ENCODE measurements around the gene SEPTIN6.

SEPTIN6 gene

DNA sequence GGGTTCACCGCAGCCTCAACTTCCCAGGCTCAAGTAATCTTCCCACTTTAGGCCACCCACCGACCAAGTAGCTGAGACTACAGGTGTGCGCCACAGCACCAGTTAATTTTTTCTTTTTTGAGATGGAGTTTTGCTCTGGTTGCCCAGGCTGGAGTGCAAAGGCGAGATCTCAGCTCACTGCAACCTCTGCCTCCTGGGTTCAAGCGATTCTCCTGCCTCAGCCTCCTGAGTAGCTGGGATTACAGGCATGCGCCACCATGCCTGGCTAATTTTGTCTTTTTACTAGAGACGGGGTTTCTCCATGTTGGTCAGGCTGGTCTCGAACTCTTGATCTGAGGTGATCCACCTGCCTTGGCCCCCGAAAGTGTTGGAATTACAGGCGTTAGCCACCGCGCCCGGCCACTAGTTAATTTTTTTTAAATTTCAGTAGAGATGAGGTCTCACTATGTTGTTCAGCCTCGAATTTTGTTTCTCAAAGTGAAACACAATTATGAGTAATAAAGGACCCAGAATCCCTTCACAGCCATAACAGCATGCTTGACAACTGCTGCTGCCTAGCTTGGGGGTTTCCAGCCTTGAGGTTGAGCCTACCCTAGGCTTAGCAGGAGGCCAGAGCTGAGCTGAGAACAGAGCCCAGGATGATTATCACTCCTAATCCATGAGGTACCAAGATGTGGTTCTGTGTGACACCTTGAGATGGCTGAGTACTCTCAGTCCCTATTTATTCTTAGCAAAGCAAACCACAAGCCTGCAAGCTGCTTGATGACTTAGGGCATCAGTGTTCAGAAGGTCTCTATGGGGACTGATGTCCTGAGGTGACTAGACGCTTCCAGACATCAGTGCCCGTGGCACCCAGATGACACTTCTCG is 45.2 kb downstream of the SEPTIN6 start:
- no peak for DNase-seq (ENCODE audit: low read depth)

- DNase-seq (ENCODE audit: low read depth) = no peak
Observed at GRCh38 chrX:119647089-119647488, 45.9 kb downstream of the SEPTIN6 start.

GRCh38 chrX:119646515-119646914 is 46.5 kb downstream of the SEPTIN6 start:
- DNase-seq (ENCODE audit: low read depth) = no peak

GRCh38 chrX:119643696-119644095 is 49.3 kb downstream of the SEPTIN6 start:
- no peak for DNase-seq (ENCODE audit: low read depth)

Measured in fibroblast of gingiva (primary cell).